Prostate gland (tissue), 2 donors: ENCODE results near the gene PDYN. TPM values are rescaled to one million over a fixed set of nuclear protein-coding genes. Genes with fewer than 3 reads are reported as not detected.

Experiments
- DNase-seq: peaks from one replicate; pipeline ENCODE4 v3.0.0-alpha.2; 2019; ENCODE audit warnings: low spot score
- H3K27ac ChIP-seq, 2 donors: fragments of 200-600 bp; sonication (generic); 2 replicates each; pipeline ENCODE4 v1.5.1; 2017 to 2019
- H3K27me3 ChIP-seq: fragments of 200-600 bp; sonication (generic); replicated peaks from 2 replicates; pipeline ENCODE4 v1.5.1; 2019; ENCODE audit not compliant: insufficient read depth
- H3K36me3 ChIP-seq, 2 donors: fragments of 200-600 bp; sonication (generic); 1 replicate in 1 of 2; 2 replicates in 1 of 2; pipeline versions ENCODE4 v1.5.1 to v1.8.1; 2017 to 2019
- H3K4me1 ChIP-seq: fragments of 200-600 bp; sonication (generic); replicated peaks from 2 replicates; pipeline ENCODE4 v1.5.1; 2019
- H3K4me3 ChIP-seq, 2 donors: fragments of 200-600 bp; sonication (generic); 2 replicates each; pipeline ENCODE4 v1.5.1; 2017 to 2019
- H3K9me3 ChIP-seq: fragments of 200-600 bp; sonication (generic); 2 replicates; pipeline ENCODE4 v1.5.1; 2017
- CTCF ChIP-seq, 4 experiments: fragments of 200-600 bp in 2 of 4; fragments of 450-650 bp in 2 of 4; sonication (generic) in 2 of 4; IDR thresholded peaks; 1 replicate in 3 of 4; 2 replicates in 1 of 4; pipeline ENCODE4 v1.5.1; 2016 to 2019; ENCODE audit warnings: antibody characterized with exemption in 4 of 4, mild to moderate bottlenecking in 2 of 4, moderate library complexity in 2 of 4
- POLR2A ChIP-seq: fragments of 450-650 bp; IDR thresholded peaks from one replicate; pipeline ENCODE4 v1.6.1; 2016; ENCODE audit warnings: antibody characterized with exemption, mild to moderate bottlenecking
- POLR2AphosphoS5 ChIP-seq: sonication (generic); formaldehyde crosslinking; IDR thresholded peaks from one replicate; pipeline ENCODE4 v1.6.1; 2017; ENCODE audit warnings: antibody characterized with exemption
- WGBS: methylation state at CpG from one replicate; pipeline ENCODE4 v1.1.5; 2018; 5-methylcytosine and 5-hydroxymethylcytosine counted together
- intact Hi-C: fragments of 100-400 bp; cut with DNase I; formaldehyde crosslinking; loops from one replicate; pipeline ENCODE4 v1.14.2; 2022
- total RNA-seq, 2 donors: library from RNA; depleted of rRNA; stranded (reverse); fragments of >200 nt; gene quantifications; one replicate each; pipeline ENCODE4 v1.1.0, GENCODE V29; 2016

The PDYN gene
- total RNA-seq, 2 donors from 2014 or later, result 0.28 TPM; not detected in 1

DNA sequence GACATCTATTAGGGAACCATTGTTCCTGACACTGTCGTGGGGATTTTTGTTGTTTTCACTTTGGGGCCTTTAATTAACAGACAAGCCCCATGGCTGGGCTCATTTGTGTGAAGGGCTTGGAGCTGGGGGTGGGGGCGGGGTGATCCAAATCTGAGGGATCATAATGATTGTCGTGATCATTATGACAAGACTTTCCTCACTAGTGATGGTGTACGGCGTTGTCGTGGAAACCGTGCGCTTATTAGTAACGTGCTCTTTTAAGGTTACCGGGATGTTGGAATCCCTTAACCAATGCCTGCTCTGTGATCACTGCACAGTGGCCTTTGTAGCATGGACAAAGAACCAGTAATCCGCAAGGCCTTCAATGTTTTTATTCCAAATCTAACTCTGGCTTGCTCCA is 18.6 kb downstream of the PDYN start:
- Histone ChIP-seq H3K36me3 (no peaks in the 10 kb centered on the region), H3K9me3 (no peaks in the 10 kb centered on the region), H3K4me3 (no peak overlapping the region), H3K27ac (no peak overlapping the region), H3K4me1 (no peaks in the 10 kb centered on the region), H3K27me3 (no peaks in the 10 kb centered on the region)
- intact Hi-C loops, result no loop called here
- 88% methylated on average over 11 of the region's 11 CpGs for WGBS
- DNase-seq, result no peak
- TF ChIP-seq POLR2AphosphoS5 (no peak), POLR2A (no peak), CTCF (IDR thresholded peaks at IDR 0.05) (no peak)

GRCh38 chr20:1973601-1974440 is 20.0 kb downstream of the PDYN start:
- H3K9me3 ChIP-seq, result no peaks in the 10 kb centered on the region
- H3K36me3 ChIP-seq, result no peaks in the 10 kb centered on the region
- intact Hi-C loops, result no loop called here
- no peaks in the 10 kb centered on the region for H3K4me1 ChIP-seq
- no peaks in the 10 kb centered on the region for H3K27me3 ChIP-seq
- WGBS, result 65% methylated on average over 15 of the region's 15 CpGs
- H3K27ac ChIP-seq, result no peak overlapping the region
- H3K4me3 ChIP-seq, result no peak overlapping the region
- no peak for TF ChIP-seq POLR2AphosphoS5
- TF ChIP-seq CTCF (IDR thresholded peaks at IDR 0.05), result no peak
- no peak for TF ChIP-seq POLR2A
- DNase-seq, result no peak

DNA sequence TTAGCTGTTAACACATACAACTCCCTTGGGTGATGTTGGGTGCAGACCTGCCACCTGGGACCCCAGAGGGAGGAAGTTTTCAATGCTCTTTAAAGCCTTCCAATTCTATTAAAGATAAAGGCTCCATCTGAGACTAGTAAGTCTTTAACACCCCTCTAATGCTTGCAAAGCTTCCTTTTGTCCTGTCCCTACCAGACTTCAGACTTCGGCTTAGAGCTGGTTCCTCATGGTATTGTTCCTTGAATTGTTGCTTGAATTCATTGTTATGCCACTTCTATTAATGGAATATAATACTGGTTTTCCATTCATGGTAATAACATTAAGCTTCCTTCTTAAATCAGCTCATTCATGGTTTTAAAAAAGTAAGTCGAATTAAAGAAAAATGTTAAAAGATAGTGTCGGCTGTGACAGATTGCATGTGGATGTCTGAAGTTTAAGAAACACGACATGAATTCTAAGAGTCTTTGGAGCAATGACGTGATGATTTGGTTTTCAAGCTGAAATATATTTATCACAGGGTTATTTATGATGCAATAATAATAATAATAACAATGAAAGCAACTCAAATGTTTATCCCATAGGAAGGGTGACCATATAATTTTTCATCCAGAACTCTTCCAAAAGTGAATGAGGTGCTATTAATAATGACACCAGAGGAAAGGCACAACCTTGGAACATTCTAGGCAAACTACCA is 21.8 kb downstream of the PDYN start:
- intact Hi-C loops, result no loop called here
- H3K9me3 ChIP-seq, result no peaks in the 10 kb centered on the region
- DNase-seq, result no peak
- TF ChIP-seq CTCF (IDR thresholded peaks at IDR 0.05), result no peak
- TF ChIP-seq POLR2AphosphoS5, result no peak
- no peak for TF ChIP-seq POLR2A
- no peaks in the 10 kb centered on the region for H3K27me3 ChIP-seq
- no peaks in the 10 kb centered on the region for H3K36me3 ChIP-seq
- H3K27ac ChIP-seq, result no peak overlapping the region
- H3K4me1 ChIP-seq, result no peaks in the 10 kb centered on the region
- no peak overlapping the region for H3K4me3 ChIP-seq
- WGBS, result 85% methylated on average over 5 of the region's 5 CpGs

- DNase-seq, result no peak
- H3K36me3 ChIP-seq, result no peaks in the 10 kb centered on the region
- H3K27ac ChIP-seq, result no peak overlapping the region
- H3K4me1 ChIP-seq, result no peaks in the 10 kb centered on the region
- no peaks in the 10 kb centered on the region for H3K27me3 ChIP-seq
- H3K4me3 ChIP-seq, result no peak overlapping the region
- WGBS, result 73% methylated on average over 4 of the region's 4 CpGs
- no peak for TF ChIP-seq CTCF (IDR thresholded peaks at IDR 0.05)
- no peak for TF ChIP-seq POLR2A
- TF ChIP-seq POLR2AphosphoS5, result no peak
- intact Hi-C loops, result loop anchor here (5.0 kb wide), 1 partner anchor 483 kb away; no protein-coding TSS in a partner anchor
- H3K9me3 ChIP-seq, result no peaks in the 10 kb centered on the region
Measured at GRCh38 chr20:1968964-1969363, 24.9 kb downstream of the PDYN start.
